Progenitor cell of endocrine pancreas (in vitro differentiated cells): ENCODE results near the gene PGM3. TPM values are rescaled to one million over a fixed set of nuclear protein-coding genes. Genes with fewer than 3 reads are reported as not detected.
"Not testable (repeated sequence)": the region's sequence is repeated elsewhere in the genome, so short reads cannot be mapped to it uniquely, and the experiment has no call there.

Experiments used
- DNase-seq: peaks from one replicate; pipeline ENCODE4 v3.0.0; 2021; ENCODE audit warnings: low spot score; ENCODE audit not compliant: unreplicated experiment
- H3K27ac Mint-ChIP-seq: 2 replicates; pipeline ENCODE4 v1.8.0; 2021; ENCODE audit warnings: mild to moderate bottlenecking, moderate library complexity, mixed read lengths
- H3K27me3 Mint-ChIP-seq: 2 replicates; pipeline ENCODE4 v1.8.0; 2021; ENCODE audit warnings: mixed read lengths
- H3K36me3 Mint-ChIP-seq: 2 replicates; pipeline ENCODE4 v1.8.0; 2022; ENCODE audit warnings: mixed read lengths; ENCODE audit not compliant: insufficient read depth
- H3K4me1 Mint-ChIP-seq: 2 replicates; pipeline ENCODE4 v1.8.0; 2021; ENCODE audit warnings: low read depth, mixed read lengths
- H3K4me3 Mint-ChIP-seq: 2 replicates; pipeline ENCODE4 v1.8.0; 2021; ENCODE audit warnings: low read depth, mild to moderate bottlenecking, moderate library complexity, mixed read lengths
- H3K9me3 Mint-ChIP-seq: 2 replicates; pipeline ENCODE4 v1.8.0; 2021; ENCODE audit warnings: low read depth, mixed read lengths
- total RNA-seq: library from RNA; stranded (reverse); gene quantifications from 2 replicates; pipeline ENCODE4 v1.2.1, GENCODE V29; 2021
- TF ChIP-seq, protein P1 (sequence below): fragments of 200-600 bp; sonication (generic); IDR thresholded peaks from one replicate; pipeline ENCODE4 v1.5.0; 2021; ENCODE audit warnings: antibody characterized with exemption, mild to moderate bottlenecking; ENCODE audit not compliant: unreplicated experiment

PGM3 gene
- total RNA-seq, 1 donor from 2014 or later: 62.3 TPM

DNA sequence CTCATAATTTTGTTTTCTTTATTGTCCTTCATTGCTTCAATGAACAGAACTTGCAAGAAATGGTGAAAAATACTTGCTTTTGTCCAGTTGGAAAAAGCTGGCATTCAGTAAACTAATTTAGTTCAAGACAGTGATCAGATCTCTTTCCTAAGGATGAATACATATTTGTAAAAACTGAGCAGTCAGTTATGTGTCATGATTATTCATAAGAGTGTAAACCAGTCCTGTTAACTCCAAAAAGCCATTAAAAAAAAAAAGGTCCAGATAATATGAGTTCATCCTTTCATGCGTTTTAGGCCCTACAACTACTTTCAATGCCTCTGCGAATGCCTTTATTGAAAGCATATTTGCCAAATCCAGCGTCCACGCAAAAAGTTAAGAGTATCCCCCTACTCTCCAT is 609 bp downstream of the PGM3 start:
- peak overlapping the region; percentile 99 for H3K27ac Mint-ChIP-seq
- H3K27me3 Mint-ChIP-seq: no peaks in the 10 kb centered on the region
- peaks cover 23% of the 10 kb centered on the region for H3K4me1 Mint-ChIP-seq
- H3K9me3 Mint-ChIP-seq: no peaks in the 10 kb centered on the region
- no peak for DNase-seq
- H3K36me3 Mint-ChIP-seq: peaks cover 13% of the 10 kb centered on the region
- peak overlapping the region; percentile 99 for H3K4me3 Mint-ChIP-seq
- TF ChIP-seq, protein P1, sequence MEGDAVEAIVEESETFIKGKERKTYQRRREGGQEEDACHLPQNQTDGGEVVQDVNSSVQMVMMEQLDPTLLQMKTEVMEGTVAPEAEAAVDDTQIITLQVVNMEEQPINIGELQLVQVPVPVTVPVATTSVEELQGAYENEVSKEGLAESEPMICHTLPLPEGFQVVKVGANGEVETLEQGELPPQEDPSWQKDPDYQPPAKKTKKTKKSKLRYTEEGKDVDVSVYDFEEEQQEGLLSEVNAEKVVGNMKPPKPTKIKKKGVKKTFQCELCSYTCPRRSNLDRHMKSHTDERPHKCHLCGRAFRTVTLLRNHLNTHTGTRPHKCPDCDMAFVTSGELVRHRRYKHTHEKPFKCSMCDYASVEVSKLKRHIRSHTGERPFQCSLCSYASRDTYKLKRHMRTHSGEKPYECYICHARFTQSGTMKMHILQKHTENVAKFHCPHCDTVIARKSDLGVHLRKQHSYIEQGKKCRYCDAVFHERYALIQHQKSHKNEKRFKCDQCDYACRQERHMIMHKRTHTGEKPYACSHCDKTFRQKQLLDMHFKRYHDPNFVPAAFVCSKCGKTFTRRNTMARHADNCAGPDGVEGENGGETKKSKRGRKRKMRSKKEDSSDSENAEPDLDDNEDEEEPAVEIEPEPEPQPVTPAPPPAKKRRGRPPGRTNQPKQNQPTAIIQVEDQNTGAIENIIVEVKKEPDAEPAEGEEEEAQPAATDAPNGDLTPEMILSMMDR: no peak

DNA sequence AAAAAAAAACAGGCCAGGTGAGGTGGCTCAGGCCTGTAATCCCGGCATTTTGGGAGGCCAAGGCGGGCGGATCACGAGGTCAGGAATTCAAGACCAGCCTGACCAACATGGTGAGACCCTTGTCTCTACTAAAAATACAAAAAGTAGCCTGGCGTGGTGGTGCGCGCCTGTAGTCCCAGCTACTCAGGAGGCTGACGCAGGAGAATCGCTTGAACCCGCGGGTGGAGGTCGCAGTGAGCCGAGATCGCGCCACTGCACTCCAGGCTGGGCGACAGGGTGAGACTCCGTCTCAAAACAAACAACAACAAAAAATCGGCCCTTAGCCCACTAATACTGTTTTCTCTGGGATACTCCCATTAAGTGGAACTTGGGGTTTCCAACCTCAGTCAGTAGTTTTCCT is 1.1 kb downstream of the PGM3 start:
- not testable (repeated sequence) for DNase-seq, H3K27me3 Mint-ChIP-seq, H3K9me3 Mint-ChIP-seq
- Mint-ChIP-seq H3K4me1 (peaks cover 23% of the 10 kb centered on the region), H3K4me3 (peak overlapping the region; percentile 99), H3K36me3 (peaks cover 10% of the 10 kb centered on the region), H3K27ac (peak overlapping the region; percentile 99)

DNA sequence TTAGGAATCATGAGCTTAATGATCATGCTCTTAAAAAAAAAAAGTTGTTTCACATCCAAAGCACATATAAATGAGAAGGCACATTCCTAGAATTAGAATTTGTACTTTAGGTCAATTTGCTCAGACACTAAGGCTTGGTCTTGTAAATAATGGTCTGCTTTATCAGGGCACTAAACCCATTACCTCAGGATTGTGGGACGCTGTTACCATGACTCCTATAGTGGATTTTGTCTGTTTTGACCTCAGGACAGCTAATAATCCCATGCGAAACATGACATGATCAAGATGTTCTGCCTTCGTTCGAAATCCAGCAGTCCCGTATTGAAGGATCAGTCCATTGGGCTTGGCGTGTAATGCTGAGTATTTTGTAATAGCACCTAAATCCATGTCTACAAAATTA is 2.4 kb downstream of the PGM3 start:
- peaks cover 23% of the 10 kb centered on the region for H3K4me1 Mint-ChIP-seq
- H3K27me3 Mint-ChIP-seq: no peaks in the 10 kb centered on the region
- peak overlapping the region; percentile 76 for H3K27ac Mint-ChIP-seq
- peaks cover 12% of the 10 kb centered on the region for H3K36me3 Mint-ChIP-seq
- TF ChIP-seq, protein P1: no peak
- peak overlapping the region; percentile 99 for H3K4me3 Mint-ChIP-seq
- DNase-seq: no peak
- no peaks in the 10 kb centered on the region for H3K9me3 Mint-ChIP-seq

DNA sequence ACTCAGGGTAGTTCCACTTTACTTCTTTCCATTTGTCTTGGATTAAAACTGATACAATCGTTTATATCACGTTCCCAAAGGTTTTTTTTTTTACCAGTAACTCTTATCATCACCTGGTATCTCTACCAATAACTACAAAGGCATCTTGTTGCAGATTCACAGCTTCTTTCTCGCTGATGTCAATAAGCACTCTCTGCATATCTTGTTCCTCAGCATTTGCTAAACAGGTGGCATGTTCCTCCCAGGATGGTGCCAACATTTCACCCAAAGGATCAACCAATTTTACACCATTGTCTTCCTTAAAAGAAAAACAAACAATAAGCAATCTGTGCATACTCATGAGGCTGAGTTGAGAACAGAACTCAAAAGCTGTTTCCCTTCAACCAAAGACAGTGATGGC is 4.6 kb downstream of the PGM3 start:
- Mint-ChIP-seq H3K27ac (peak overlapping the region; percentile 24), H3K4me3 (no peak overlapping the region), H3K36me3 (peaks cover 21% of the 10 kb centered on the region), H3K4me1 (peaks cover 14% of the 10 kb centered on the region), H3K9me3 (no peaks in the 10 kb centered on the region), H3K27me3 (no peaks in the 10 kb centered on the region)
- DNase-seq: no peak
- TF ChIP-seq, protein P1: no peak

DNA sequence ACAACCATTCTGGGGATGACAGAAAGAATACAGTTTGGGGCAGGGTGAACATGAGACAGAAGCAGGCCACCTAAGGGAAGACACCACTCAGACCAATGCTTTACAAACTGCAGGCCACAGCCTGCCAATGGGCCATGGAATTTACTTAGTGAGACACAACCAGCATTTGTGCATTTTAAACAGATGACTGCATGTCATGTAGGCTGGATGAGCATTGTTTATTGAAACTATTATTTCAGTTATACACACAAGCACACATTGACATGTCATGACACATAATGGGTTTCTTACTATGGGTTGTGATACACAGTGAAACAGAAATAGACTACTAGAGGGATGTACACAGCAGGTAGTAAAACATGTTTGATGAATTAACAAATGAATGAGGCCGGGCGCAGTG is 8.0 kb downstream of the PGM3 start:
- Mint-ChIP-seq H3K9me3 (no peaks in the 10 kb centered on the region), H3K4me1 (no peaks in the 10 kb centered on the region), H3K4me3 (no peak overlapping the region), H3K36me3 (peaks cover 25% of the 10 kb centered on the region), H3K27me3 (no peaks in the 10 kb centered on the region), H3K27ac (no peak overlapping the region)
- TF ChIP-seq, protein P1: no peak
- no peak for DNase-seq

DNA sequence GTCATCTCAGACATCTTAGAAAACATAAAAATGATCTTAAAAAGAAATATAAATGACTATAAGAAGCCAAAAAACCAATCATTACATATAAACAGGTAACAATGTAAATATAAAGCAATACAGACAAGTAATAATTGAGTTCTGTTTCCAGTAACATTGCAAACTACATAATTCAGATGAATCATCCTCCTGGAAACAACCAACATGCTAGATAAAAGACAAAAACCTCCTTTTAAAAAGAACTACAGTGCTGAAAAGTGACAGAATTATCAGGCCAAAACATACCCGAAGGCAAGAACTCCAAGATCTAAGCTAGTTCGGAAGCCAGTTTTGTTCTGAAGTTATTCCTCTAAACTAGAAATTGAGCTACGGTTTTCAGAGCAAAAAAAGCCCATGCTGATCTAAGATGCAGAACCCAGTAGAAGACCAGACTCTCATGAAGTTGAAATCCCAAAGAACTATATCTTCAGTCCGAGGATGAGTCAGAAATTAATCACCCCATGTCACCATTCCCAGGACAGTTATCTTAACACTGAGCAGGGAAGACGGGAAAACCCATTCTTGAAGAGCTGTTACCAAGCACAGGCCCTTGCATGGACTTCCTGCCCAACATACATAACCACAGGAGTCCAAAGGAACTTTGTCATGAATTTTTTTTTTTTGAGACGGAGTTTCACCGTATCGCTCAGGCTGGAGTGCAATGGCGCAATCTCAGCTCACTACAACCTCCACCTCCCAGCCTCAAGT is 9.8 kb downstream of the PGM3 start:
- H3K27ac Mint-ChIP-seq: peak overlapping the region; percentile 68
- peaks cover 28% of the 10 kb centered on the region for H3K36me3 Mint-ChIP-seq
- no peaks in the 10 kb centered on the region for H3K27me3 Mint-ChIP-seq
- H3K4me1 Mint-ChIP-seq: no peaks in the 10 kb centered on the region
- no peaks in the 10 kb centered on the region for H3K9me3 Mint-ChIP-seq
- no peak for DNase-seq
- TF ChIP-seq, protein P1: no peak
- no peak overlapping the region for H3K4me3 Mint-ChIP-seq
